H1 (cell line): Measurements from ENCODE around the gene GALNTL6.

Experiments used
- ATF2 ChIP-seq: IDR thresholded peaks from 2 replicates; pipeline ENCODE4 v1.6.1; 2012; ENCODE audit warnings: low read length, inconsistent platforms
- CEBPB ChIP-seq: IDR thresholded peaks from 2 replicates; pipeline ENCODE4 v1.6.1; 2012; ENCODE audit warnings: low read depth, low read length
- CTCF ChIP-seq, 3 experiments: IDR thresholded peaks; 1 replicate in 2 of 3; 2 replicates in 1 of 3; pipeline versions ENCODE4 v1.5.1 to v1.6.1; 2011; ENCODE audit warnings: low read length in 3 of 3, mild to moderate bottlenecking in 3 of 3, inconsistent platforms in 2 of 3, low read depth in 1 of 3, moderate library complexity in 1 of 3; ENCODE audit not compliant: insufficient read depth in 1 of 3; ENCODE audit errors: control extremely low read depth in 1 of 3
- EP300 ChIP-seq, 2 experiments: IDR thresholded peaks; 1 replicate in 1 of 2; 2 replicates in 1 of 2; pipeline ENCODE4 v1.6.1; 2011 to 2012; ENCODE audit warnings: low read depth in 2 of 2, low read length in 2 of 2, mild to moderate bottlenecking in 2 of 2, borderline replicate concordance in 1 of 2, inconsistent platforms in 1 of 2, moderate library complexity in 1 of 2
- SP1 ChIP-seq: IDR thresholded peaks from 2 replicates; pipeline ENCODE4 v1.6.1; 2011; ENCODE audit warnings: low read depth, low read length
- SRF ChIP-seq: IDR thresholded peaks from 2 replicates; pipeline ENCODE4 v1.6.1; 2011; ENCODE audit warnings: mild to moderate bottlenecking, low read depth, low read length, moderate library complexity

- TF ChIP-seq SRF = no peak
- no peak for TF ChIP-seq CTCF (IDR thresholded peaks at IDR 0.05; ENCODE audit: control extremely low read depth in 1 of 3, insufficient read depth in 1 of 3, low read depth in 1 of 3, low read length in 3 of 3)
- no peak for TF ChIP-seq SP1
- no peak for TF ChIP-seq EP300 (IDR thresholded peaks at IDR 0.05; ENCODE audit: borderline replicate concordance in 1 of 2, low read depth in 2 of 2, low read length in 2 of 2)
- no peak for TF ChIP-seq ATF2
- no peak for TF ChIP-seq CEBPB
Observed at GRCh38 chr4:172323288-172323687, 510.1 kb downstream of the GALNTL6 start.
